Measurements from ENCODE around the gene KRTAP10-3.

KRTAP10-3 gene

DNA sequence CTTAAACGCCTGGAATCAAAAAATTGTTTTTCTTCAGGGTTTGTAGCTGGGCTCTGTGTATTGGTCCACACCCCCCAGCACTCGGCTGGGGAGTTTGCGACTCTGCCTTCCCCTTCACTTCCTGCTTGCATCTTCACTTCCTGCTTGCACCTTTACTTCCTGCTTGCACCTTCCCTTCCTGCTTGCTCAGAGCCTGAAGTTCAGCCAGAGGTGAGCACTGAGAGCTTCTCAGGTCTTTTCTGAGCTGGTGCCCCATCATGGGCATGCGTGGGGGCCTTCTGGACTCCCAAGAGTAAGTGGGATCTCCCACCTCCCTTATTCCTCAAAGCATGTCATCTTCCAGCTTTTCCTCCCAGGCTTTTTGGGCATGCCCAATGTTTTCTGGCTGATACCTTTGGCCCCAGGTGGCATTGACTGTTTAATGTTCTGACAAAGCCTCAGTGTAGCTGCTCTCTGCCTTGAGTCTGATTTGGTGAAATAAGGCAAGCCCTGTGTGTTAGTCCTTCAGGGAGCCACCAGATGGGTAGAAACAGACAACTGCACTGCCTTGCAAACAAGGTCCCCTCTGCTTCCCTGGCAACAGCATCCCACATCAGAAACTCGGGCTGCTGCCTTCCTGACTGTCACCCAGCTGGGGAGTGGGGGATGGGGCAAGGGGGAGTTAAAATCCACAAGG lies 10.8 kb downstream of the KRTAP10-3 start:
- peak; percentile 30 to 63 for ATAC-seq

DNA sequence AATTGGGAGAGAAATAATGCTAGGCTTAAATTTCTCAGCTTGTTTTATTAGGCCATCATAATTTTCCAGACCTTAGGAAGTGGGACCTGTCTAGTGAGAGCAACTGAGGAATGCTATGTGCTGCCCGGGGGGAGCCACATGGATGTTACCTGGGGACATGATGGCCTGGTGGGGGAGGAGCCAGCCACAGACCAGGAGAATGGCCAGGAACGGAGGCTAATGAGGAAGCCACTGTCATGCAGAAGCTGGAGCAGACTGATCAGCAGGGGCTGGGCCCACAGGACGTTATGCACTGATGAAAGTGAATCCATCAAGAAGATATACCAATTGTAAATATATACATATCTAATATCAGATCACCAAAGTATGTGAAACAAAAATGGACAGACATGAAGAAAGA lies 14.0 kb downstream of the KRTAP10-3 start:
- ATAC-seq: no peak

DNA sequence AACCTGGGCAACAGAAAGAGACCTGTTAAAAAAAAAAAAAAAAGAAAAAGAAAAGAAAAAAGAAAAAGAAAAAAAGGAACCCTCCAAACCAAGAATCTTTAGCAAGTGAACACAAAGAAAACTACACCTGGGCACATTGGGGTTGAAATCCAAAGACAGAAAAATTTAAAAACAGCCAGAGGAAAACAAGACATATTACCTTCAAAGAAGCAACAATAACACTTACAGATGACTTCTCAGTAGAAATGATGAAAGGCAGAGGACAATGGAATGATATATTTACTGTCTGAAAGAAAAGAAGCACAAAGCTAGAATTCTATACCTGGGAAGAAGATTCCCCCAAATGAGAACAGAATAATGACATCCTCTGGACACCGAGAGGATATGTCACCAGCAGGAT lies 15.9 kb downstream of the KRTAP10-3 start:
- no peak for ATAC-seq

DNA sequence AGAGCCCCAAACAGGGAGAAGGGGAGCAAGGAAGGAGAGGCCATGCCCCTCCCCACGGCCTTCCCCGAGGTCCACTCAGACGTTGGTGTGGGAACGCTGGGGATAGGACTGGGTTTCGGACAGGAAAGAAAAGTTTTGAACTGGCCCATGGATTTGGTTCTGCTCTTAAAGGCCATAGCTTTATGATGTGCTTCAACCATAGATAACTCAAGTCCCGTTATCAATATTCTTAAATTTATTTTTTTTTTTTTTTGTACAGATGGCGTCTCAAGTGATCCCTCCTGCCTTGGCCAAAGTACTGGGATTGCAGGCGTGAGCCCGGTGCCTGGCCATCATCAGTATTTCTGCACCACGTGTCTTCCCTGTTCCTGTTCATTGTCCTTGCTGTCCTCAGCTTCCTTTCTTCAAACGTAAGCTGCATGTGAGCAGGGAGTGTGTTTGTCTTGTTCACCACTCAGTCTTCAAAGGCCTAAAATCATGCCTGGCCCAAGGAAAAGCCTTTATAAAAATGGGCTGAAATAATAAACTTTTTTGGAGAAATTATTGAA lies 17.8 kb downstream of the KRTAP10-3 start:
- ATAC-seq: no peak

DNA sequence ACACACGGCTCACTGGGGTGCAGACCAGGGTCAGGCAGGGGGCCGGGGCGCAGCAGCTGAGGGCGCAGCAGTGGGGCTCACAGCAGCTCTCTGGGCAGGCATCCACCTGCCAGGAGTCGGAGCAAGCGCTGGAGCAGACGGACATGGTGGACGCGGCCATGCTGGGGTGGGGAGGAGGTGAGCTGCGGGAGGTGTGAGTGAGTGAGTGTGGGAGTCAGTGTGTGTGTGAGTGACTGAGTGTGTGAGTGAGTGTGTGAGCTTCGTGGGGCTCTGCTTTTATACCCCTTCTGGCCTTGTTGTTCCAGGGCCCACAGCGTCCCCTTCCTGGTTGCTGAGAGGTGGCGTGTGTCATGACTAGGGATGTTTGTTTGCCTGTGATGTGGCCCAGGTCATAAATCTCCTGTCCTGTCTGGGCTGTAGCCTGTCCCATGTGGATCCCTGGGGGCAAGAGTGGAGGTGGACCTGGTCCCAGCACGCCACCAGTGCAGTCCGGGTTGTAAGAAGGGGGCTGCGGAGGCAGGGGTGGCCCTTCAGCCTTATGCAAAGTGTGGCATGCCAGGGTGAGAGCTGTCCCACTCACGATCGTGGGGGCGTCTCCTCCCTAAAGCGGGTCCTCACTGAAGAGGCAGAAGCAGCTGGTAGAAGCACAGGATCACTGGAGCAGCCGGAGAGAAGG lies 18.5 kb downstream of the KRTAP10-3 start, which contains the start of gene KRTAP10-1:
Gene KRTAP10-1 (minus strand): TSS at position 205 of the 676 bp plus-strand sequence. CDS start 45 bp downstream, at position 160.
- ATAC-seq: no peak

DNA sequence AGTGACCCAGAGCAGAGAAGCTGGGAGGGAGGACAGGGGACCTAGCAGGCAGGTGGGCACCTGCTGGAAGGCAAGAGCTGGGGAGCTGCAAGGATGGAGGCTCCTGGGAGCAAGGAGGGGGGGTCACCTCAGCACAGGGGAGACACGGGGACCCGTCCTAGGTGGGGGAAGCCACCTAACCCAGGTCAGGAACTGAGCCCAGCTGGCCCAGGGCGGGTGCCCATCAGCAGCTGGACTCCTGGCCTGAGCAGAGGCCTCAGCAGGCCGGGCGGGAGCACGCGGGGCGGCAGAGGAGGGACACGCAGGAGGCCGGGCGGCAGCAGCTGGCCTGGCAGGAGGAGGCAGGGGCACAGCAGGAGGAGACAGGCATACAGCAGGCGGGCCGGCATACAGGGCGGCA lies 19.5 kb downstream of the KRTAP10-3 start:
- ATAC-seq: no peak

DNA sequence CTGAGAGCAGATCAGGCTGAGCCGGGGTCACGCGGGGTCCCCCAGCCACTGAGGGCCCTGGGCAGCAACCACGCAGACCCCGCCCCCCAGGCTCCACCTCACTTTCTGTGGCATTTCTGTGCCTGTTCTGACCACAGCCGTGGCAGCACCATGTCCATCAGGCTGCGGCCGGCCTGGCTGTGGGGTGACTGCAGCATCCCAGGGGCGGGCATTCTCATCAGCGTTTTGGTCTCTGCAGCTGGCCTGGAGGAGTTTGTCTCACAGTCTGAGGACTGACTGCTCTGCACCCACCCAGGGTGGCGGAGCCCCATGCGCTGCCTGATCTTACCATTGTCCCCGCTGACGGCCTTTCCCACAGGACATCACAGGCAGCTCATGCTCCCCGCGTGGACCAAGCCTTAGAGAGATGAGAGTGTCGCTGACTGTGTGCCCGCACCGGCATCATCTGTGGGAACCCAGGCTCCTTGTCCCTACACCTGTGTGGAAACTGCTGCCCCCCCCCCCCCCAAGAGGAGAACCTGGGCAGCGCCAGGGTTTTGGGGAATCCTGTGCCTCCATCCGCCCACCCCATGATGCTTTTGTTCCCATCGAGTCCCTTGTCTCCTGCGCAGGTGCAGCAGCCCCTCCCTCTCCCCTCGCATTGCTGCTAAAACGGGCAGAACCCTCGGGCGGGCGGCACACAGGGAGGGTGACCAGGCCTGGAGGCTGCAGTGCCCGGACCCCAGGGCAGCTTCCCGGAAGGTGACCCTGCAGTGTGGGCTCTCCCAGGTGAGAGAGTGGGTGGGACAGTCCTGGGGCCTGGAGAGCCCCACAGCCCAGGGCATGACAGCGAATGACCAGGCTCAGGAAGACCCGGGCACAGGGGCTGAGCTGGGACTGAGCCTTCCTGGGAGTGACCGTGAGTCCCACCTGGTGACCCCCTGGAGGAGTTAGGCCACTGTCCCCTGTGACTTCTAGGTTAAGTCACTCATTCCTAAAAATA lies 20.4 kb downstream of the KRTAP10-3 start:
- ATAC-seq: no peak

DNA sequence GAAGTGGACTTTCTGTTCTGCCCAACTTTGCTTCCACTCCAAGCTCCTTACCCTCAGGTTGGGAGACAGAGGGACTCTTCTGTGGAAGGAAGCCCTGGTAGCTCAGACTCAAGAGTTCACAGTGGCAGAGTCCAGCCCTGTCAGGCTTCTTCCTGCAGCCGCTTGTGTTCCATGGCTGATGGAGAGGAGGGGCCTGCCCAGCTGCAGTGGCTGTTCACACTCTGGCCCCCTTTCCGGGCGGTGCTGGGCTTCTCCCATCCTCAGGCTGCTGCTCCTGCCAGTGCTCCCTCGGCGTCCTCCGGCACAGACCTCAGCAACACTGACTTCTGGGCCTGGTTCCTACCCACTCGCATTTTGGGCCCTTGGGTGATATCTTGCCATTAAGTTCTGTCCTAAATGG lies 22.6 kb downstream of the KRTAP10-3 start:
- ATAC-seq: no peak

DNA sequence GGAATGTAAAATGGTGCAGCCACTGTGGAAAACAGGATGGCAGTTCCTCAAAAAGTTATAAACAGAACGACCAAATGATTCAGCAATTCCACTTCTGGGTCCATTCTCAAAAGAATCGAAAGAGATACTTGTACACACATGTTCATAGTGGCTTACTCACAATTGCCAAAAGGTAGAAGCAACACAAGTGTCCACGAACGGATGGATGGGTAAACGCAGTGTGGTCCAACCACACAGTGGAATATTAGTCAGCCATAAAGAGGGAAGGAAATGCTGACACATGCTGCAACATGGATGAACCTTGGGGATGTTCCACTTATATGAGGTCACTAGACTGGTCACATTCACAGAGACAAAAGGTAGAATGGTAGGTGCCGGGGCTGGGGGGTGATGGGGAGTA lies 23.9 kb downstream of the KRTAP10-3 start:
- ATAC-seq: no peak

DNA sequence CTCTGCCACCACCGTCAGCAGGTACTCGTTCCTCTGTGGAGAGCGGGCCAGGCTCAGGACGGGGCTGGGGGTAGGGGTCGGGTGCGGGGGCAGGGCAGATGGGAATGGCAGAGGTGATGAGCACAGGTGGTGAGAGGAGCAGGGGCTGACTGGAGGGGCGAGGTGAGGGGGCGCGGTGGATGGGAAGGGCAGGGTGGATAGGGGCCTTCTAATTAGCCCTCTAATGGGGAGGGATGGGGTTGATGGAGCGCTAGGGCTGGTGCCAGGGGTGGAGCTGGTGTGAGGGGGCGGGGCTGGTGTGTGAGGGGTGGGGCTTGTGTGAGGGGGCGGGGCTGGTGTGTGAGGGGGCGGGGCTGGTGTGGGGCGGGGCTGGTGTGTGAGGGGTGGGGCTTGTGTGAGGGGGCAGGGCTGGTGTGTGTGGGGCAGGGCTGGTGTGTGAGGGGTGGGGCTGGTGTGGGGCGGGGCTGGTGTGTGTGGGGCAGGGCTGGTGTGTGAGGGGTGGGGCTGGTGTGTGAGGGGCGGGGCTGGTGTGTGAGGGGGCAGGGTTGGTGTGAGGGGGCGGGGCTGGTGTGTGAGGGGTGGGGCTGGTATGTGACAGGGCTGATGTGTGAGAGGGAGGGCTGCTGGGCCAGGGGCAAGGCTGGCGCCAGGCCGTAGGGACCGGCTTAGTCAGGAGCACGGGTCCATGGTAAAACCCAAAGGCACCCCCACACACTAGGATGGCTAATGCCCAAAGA lies 24.5 kb downstream of the KRTAP10-3 start:
- ATAC-seq: no peak

DNA sequence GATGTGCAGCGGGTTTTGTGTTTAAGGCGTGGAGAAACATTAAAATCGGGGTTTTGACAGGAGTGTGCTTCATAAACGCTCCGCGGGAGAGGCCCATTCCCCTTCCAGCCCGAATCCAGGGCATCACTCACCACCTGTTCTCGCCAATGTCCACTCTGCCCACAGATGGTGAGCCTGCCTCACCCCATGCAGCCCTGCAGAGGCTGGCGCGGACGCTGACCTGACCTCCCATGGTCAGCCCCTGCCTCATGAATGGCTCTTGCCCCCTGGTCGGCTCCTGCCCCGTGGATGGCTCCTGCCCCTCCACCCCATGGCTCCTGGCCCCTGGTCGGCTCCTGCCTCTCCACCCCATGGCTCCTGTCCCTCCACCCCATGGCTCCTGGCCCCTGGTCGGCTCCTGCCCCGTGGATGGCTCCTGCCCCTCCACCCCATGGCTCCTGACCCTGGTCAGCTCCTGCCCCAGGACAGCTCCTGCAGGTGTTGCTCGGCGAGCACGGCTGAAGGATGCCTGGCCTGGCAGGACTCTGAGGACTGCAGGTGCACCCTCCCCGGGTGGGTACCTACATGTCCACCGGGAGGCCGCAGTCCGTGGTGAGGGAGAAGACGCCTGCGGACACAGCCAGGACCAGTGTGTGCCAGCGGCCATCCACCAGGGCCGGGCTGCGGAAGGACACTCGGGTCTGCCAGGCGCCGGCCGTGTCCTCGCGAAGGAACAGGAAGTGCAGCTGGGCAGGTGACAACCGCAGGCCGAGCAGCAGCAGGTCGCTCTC lies 25.3 kb downstream of the KRTAP10-3 start:
- ATAC-seq: no peak

DNA sequence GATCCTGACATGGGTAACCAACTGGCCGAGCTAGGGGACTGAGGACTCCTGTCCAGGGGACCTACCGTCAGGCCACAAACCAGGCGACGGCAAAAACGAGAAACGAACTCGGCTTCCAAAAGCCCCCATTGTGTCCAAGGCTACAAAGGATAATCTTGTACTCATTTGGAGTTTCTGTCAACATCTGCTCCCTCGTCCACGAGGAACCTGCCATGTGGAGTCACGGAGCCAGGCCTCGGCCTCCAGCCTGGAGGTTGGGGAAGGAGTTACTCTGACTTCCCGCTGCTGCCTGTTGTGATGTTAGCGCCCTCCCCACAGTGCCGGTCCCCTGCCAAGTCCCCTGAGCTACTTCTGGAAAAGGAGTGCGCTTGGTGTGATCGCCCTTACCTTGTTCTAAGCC lies 25.9 kb downstream of the KRTAP10-3 start:
- no peak for ATAC-seq

DNA sequence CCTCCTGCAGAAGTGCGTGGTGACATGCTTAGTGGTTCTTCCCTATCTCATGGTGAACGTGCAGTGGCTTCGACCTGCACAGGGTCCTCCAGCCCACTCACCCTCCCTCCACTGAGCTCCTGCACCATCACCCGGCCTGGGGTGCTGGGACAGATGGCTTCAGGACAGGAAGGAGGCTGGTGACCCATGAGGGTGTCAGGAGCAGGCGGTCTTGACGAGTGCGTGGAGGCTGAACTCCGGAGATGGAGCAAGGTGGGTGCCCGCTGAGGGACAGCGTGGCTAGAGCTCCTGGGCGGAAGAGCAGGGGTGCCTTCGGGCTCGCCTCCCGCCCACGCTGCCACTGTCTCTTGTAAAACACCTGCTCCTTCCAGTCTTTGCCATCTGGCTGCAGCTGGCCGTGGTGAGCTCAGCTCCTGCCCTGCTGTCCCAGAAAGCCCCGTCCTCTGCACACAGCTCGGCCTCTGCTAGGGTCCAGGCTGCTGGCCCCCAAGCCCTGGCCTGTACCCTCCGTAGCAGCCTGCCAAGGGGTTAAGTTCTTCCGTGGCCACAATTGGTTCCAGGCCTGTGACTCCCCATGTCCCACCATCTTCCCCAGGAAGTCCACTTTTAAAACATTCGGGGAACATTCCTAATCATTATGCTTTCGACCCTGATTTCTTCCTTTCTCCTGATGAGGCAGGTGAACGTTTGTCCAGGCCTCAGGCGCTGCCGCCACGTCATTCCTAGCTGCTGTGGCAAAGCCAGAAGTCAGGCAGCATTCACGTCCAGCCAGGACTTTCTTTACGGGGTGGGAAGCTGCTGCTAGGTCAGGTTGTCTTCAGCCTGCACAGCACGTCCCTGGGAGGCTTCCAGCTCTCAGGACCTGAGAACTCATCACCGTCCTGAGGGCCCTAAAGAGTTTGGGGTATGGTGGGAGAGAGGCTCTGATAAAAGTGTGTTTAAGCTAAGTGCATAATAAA lies 26.7 kb downstream of the KRTAP10-3 start:
- ATAC-seq: no peak

DNA sequence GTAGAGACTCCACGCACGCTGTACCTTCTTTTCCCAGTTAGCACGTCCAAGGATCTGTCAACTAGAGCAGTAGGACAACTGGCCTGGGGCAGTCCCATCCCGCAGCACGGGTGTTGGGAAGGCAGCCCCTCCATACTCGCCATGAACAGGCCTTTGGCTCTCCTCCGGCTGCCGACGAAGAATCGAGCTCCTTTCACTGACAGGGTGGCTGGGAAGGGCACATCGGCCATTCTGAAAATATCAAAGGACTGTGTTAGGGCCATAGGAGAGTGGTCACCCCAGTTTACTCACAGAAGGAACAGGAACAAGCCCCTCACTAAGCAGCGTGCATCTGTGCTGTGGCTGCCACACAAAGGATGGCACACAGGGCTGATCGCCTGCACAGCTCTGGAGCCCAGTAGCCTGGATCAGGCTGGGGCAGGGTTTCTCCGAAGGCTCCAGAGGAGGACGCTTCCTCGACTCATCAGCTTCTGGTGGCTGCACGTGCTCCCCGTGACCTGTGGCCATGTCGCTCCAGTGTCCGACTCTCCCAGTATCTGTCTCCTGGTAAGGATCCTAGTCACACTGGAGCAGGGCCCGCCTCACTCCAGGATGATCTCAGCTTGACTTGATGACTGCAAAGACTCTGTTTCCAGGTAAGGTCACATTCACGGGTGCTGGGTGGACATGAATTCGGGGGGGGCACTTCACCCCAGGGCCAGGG lies 27.5 kb downstream of the KRTAP10-3 start:
- no peak for ATAC-seq

DNA sequence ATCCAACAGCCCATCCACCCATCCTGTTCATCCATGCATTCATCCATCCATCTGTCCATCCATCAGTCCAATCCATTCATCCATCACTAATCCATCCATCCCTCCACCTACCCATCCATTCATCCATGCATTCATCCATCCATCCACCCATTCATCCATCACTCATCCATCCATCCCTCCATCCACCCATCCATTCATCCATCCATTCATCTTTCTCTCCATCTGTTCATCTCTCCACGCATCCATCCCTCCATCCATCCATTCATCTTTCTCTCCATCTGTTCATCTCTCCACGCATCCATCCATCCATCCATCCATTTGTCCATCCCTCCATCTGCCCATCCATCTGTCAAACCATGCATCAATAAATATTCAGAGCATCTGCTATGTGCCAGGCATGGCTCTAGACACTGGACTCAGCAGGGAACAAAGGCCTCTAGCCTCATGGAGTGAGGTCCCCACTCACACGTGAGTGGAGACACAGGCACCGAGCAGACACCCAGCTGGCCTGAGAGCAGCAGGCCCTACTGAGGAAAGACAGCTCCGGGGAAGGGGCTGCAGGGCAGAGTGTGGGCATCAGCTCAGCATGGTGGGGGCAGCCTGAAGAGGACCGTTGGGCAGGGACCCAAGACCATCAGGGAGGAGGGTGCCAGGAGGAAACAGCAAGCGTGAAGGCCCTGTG lies 28.2 kb downstream of the KRTAP10-3 start:
- ATAC-seq: no peak

DNA sequence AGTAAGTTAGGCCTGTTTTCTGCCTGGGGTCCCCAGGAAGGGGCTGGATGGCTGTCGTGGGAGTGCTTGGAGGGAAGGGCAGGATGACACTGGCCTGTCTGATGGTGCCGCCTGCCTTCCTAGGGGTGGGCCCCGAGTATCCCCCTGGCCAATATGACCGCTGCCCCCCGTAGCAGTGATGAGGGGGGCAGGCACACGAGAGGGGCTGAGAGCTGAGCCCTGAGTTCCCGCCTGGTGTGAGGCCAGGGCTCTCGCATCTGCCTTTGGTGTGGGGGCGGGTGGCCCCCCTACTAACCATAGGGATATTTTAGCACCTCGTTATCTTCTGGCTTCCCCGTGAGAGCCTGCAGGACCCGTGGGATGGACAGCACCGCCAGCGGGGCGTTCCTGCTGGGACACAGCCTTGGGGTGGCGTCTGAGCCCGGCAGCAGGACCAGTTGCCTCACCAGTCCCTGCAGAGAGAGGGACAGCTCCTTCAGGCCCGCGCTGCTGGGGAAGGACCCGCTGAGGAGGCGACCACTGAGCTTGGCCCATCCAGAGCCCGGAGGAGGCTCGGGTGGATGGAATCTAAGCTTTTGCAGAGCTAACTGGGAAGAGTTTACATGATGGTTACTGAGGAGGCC lies 29.0 kb downstream of the KRTAP10-3 start:
- ATAC-seq: no peak

DNA sequence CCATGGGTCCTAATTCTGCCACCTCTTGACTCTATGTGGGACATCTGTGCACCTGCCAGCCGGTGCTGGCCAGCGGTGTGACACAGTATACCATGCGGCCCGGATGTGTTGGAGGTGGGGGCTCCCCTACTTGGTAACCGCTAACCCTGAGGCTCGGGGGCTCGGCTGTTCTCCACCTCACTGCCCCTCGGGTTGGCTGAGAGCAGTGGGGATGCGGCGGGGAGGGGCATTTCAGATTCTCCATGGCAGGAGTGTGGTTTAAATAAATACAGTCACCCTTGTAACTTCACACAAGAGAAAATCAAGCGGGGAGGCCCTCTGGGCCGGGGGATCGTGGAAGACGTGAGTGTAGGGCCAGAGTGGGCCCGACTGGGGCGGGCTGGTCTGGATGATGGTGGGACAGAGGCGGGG lies 29.6 kb downstream of the KRTAP10-3 start:
- no peak for ATAC-seq

DNA sequence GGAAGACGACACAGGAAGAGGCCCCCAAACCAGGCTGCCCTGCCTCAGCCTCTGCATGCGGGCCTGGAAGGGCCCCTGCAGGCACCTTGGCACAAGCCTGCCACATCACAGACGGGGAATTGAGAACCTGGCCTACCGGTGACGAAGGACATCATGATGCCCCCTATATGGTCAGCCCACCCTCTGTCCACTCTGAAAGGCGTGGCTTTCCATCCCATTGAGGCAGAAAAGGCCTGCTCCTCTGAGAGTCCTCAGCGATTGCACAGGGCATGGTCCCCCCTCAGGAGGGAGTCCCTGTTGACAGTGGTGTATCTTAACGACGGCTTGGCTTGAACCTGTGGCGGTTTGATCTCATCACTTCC lies 30.0 kb downstream of the KRTAP10-3 start:
- no peak for ATAC-seq

Data from activated CD4-positive, CD25-positive, alpha-beta regulatory T cell treated with anti-CD3 and anti-CD28 coated beads, Interleukin-2, amount 50 U/mL, for 24 hours (primary cell).